H1 (cell line): ENCODE data around the gene RPL14.

Experiments used
- ATF3 ChIP-seq: IDR thresholded peaks from 2 replicates; pipeline ENCODE4 v1.6.1; 2011; ENCODE audit warnings: low read depth, mild to moderate bottlenecking, low read length; ENCODE audit not compliant: insufficient read depth
- EZH2 ChIP-seq: fragments of 200-600 bp; sonication (generic); IDR thresholded peaks from 2 replicates; pipeline ENCODE4 v1.7.1; 2012; ENCODE audit warnings: low read depth, mild to moderate bottlenecking, moderate library complexity, low read length, inconsistent platforms; ENCODE audit not compliant: severe bottlenecking
- POLR2A ChIP-seq, 2 experiments: IDR thresholded peaks; 1 replicate in 1 of 2; 2 replicates in 1 of 2; pipeline ENCODE4 v1.6.1; 2011; ENCODE audit warnings: low read depth in 2 of 2, low read length in 2 of 2, mild to moderate bottlenecking in 2 of 2; ENCODE audit errors: control extremely low read depth in 1 of 2
- RFX5 ChIP-seq: IDR thresholded peaks from 2 replicates; pipeline ENCODE4 v1.6.1; 2011; ENCODE audit warnings: low read depth, low read length, improper control_type of control experiment, borderline replicate concordance
- SP2 ChIP-seq: IDR thresholded peaks from 2 replicates; pipeline ENCODE4 v1.6.1; 2012; ENCODE audit warnings: mild to moderate bottlenecking, low read length, inconsistent platforms
- TBP ChIP-seq: IDR thresholded peaks from 2 replicates; pipeline ENCODE4 v1.6.1; 2011; ENCODE audit warnings: low read depth, low read length, improper control_type of control experiment
- YY1 ChIP-seq: IDR thresholded peaks from 2 replicates; pipeline ENCODE4 v1.6.1; 2011; ENCODE audit warnings: low read depth, mild to moderate bottlenecking, low read length
- ZNF274 ChIP-seq: IDR thresholded peaks from 2 replicates; pipeline ENCODE4 v1.7.0; 2012; ENCODE audit warnings: low read length, borderline replicate concordance; ENCODE audit errors: extremely low read depth
- TF ChIP-seq, protein P1 (sequence below), 3 experiments: IDR thresholded peaks; 1 replicate in 2 of 3; 2 replicates in 1 of 3; pipeline versions ENCODE4 v1.5.1 to v1.6.1; 2011; ENCODE audit warnings: low read length in 3 of 3, mild to moderate bottlenecking in 3 of 3, inconsistent platforms in 2 of 3, low read depth in 1 of 3, moderate library complexity in 1 of 3; ENCODE audit not compliant: insufficient read depth in 1 of 3; ENCODE audit errors: control extremely low read depth in 1 of 3

DNA sequence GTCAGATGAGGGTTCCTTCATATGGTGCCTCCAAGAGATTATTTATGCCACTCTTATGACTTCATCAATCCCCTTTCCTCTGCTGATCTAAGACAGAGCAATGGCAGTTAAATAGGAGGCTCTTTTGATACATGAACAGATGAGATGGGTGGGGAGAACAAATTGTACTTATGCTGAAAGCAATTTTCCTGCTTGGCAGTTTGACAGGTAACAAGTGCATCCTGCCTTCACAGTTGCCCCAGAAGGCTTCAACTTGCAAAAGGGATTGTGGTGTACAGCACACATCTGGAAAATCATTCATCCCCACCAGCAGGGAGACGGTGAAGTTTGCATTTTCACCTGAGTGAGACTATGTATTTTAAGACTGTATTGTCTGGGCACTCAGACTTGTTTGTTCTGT lies 42.9 kb upstream of the RPL14 start:
- TF ChIP-seq EZH2, result no peak
- TF ChIP-seq, protein P1, sequence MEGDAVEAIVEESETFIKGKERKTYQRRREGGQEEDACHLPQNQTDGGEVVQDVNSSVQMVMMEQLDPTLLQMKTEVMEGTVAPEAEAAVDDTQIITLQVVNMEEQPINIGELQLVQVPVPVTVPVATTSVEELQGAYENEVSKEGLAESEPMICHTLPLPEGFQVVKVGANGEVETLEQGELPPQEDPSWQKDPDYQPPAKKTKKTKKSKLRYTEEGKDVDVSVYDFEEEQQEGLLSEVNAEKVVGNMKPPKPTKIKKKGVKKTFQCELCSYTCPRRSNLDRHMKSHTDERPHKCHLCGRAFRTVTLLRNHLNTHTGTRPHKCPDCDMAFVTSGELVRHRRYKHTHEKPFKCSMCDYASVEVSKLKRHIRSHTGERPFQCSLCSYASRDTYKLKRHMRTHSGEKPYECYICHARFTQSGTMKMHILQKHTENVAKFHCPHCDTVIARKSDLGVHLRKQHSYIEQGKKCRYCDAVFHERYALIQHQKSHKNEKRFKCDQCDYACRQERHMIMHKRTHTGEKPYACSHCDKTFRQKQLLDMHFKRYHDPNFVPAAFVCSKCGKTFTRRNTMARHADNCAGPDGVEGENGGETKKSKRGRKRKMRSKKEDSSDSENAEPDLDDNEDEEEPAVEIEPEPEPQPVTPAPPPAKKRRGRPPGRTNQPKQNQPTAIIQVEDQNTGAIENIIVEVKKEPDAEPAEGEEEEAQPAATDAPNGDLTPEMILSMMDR (IDR thresholded peaks at IDR 0.05; ENCODE audit: control extremely low read depth in 1 of 3, insufficient read depth in 1 of 3, low read depth in 1 of 3, low read length in 3 of 3), result no peak
- no peak for TF ChIP-seq POLR2A (IDR thresholded peaks at IDR 0.05; ENCODE audit: control extremely low read depth in 1 of 2, low read depth in 2 of 2, low read length in 2 of 2)
- no peak for TF ChIP-seq SP2
- no peak for TF ChIP-seq RFX5
- no peak for TF ChIP-seq ATF3
- TF ChIP-seq YY1, result no peak
- no peak for TF ChIP-seq ZNF274
- no peak for TF ChIP-seq TBP
